DMS114 treated with DMSO at 0.1 percent for 48 hours (cell line): ENCODE measurements around the gene CMTM7.

Experiments
- DNase-seq: peaks from one replicate; lab custom pipeline; 2025; ENCODE audit not compliant: unreplicated experiment; lab: John Stamatoyannopoulos, UW

CMTM7 gene

DNA sequence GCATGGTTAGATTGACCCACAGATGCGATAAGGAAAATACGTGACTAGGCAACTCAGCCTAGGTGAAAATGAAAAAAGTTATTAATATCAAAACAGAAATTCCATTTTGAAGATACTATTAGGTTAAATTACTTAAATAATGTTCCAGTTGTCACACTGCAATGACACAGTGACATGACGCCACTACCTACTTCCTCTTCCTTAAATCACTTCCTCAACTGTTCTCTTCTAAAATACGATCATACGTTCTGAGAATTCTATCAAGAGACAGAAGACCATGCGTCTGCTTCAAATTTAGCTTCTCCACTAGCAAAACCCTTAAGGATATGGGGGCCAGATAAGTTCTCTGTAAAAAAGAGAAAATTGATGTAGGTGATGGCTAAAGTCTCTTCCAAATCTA is 92.8 kb downstream of the CMTM7 start:
- no peak for DNase-seq

- DNase-seq = no peak
These were observed 96.3 kb downstream of the CMTM7 start for GRCh38 chr3:32487781-32488473.

GRCh38 chr3:32488474-32489008 is 96.9 kb downstream of the CMTM7 start:
- no peak for DNase-seq

DNA sequence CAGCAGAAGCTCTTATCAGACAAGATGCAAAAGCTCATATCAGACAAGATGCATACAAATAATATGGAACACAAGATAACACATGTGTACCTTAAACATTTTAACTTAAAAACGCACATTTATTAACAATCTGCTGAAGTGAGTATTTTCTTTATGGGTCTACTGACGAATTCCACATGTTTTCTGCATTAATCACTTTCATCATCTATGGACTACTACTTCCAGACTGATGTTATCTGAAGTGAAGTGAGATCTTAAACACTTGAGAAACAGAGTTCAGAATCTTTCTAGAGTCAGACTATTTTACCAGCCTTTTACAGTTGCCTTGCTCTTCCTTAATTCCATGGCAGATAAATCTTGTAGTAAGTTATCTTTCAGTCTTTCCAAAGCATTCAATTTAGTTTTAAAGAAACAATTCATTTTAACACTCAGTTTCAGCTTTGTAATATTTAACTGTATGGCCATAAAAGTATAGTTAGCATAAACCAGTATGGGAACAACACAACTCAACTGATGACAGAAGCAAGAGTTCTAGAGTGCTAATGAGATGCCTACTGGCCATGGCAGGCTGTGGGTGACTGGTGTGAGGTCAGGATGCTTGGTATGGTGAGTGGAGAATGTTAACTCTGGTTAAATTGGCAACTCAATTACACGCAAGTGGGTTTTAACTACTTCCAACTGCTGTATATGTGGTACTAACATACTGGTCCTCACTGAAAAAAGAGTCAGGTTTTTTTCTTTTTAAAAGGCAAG is 101.2 kb downstream of the CMTM7 start:
- no peak for DNase-seq

- DNase-seq = no peak
These were observed 102.1 kb downstream of the CMTM7 start for GRCh38 chr3:32493437-32494414.

GRCh38 chr3:32495085-32495484 is 103.4 kb downstream of the CMTM7 start:
- no peak for DNase-seq

DNA sequence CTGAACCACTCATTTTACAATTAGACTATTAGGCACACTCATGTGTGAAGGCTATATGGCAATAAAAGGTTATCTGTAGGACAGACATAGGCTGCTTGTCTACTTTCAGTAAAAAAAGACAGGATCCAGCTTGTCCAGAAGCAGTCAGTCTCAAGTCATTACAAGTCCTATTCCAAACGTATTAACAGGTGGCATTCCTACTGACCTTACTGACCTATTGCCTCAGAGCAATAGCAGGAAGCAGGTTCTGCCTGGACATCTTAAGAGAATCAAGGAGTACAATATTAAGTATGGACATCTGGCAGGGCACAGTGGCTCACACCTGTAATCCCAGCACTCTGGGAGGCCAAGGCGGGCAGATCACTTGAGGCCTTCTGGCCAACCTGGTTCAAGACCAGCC is 104.0 kb downstream of the CMTM7 start:
- DNase-seq = no peak

DNA sequence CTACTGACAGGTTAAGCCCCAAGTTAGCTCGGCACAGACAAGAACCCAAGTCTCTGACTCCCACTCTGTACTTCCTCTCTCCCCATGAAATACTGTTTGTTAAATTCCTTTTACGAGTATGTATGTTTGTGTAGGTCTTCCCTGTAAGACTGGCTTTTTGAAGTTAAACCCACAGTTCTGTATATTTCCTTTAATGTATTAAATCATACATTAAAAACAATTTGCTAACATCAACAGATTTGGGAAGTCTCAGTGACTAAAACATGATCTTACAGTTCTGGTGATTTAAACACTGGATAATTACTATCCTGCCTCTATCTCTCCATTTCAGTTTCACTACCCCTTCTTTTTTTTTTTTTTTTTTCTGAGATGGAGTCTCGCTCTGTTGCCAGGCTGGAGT is 106.6 kb downstream of the CMTM7 start:
- no peak for DNase-seq

DNA sequence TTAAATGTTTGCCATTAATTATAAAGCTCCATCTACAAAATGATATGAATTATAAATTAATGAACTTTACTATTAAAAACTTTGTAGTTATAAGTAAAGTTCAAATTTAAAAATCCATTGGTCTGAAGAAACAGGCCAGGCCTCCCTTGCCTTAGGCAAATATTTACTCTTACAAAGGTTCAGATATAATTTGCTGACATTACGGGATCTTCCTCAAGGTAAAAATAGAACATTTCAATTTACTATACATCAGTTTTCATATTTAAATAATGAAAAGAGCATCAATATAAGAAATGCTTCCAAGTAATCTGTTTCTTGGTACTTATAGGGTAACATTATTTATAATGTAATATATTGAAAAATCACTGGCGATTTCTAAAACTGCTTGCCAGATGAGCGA is 107.3 kb downstream of the CMTM7 start:
- no peak for DNase-seq

- DNase-seq = no peak
These were observed 107.9 kb downstream of the CMTM7 start for GRCh38 chr3:32499585-32499984.

DNA sequence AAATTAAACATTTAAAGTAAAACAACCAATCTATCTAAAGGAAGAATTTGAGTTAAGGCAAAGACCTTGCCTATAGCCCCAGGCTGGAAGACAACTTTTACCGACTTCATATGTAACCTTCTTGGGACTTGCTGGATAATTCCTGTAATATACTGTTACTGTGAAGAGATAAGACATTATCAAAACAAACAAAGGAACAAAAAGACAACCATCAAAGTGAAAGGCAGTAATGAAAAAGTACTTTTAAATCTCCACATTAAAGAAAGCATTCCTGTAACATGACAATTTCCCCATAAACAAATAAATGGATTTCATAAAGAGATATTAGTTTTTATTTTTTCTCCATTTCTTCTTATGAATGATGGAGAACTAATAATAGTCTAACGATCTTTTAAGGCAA is 108.6 kb downstream of the CMTM7 start:
- no peak for DNase-seq

GRCh38 chr3:32500880-32501782 is 109.5 kb downstream of the CMTM7 start:
- DNase-seq = no peak

GRCh38 chr3:32501783-32502117 is 110.1 kb downstream of the CMTM7 start:
- no peak for DNase-seq

DNA sequence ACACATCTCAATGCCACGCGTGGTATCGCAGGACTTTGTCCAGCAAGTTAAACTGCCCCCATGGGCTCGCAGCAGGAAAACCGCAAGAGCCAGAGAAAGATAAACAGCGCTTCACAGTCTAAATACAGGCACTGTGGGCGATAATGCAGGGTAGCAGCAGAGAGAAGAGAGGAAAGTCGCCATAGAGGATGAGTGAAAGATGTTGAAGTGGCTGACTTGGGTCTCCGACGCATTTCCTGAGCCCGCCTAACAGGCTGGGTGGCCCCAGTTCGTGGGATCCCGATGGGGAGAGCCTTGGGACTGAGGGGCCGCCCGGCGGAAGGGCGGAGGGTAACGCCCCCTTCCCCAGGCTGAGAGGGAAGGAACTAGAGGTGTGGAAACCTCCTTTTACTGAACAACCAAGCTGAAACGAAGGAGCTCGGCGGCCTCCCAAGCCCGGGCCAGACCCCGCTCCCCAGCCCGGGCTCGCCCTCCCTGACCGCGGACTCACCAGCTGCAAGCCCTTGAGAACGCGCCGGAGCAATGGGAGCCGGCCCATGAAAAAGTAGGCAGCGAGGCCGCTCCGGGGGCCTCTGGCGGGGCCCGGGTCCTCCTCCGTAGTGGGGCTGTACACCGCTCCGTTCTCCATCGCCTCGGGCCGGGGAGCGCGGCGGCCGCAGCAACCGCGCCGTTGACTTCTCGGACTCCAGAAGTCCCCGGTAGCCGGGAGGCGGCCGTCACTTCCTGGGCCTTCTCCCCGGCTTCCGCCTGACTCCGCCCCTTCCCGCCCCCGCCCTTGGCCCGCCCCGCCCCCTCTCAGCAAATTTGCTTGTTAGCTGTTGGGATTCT is 110.7 kb downstream of the CMTM7 start, which contains the start of gene CMTM6:
Gene CMTM6 (minus strand): TSS at position 735 of the 828 bp plus-strand sequence. CDS start 107 bp downstream, at position 628.
- peak; percentile 68 for DNase-seq

DNA sequence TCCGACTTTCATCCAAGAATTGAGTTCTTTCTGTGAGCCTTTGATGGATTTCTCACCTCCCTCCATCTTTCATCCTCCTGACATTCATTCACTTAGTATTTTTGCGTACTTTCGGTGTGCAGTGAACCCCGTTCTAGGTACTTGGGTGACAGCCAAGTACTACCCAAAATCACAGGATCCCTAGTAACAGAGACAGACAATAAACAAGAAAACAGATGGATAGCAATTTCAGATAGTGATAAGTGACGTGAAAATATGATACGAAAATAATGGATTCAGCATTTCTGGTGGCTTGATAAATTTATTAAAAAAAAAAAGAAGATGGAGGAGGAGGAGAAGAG is 111.3 kb downstream of the CMTM7 start:
- no peak for DNase-seq
